NCI-H526 (cell line): ENCODE data around the gene ADARB2.

Experiments used
- DNase-seq, 2 experiments: peaks; one replicate each; lab custom pipeline; 2025; lab: John Stamatoyannopoulos, UW

Gene ADARB2

GRCh38 chr10:1315178-1315577 lies 422.1 kb downstream of the ADARB2 start:
- peak in 1 of 2 experiments; percentile 50 for DNase-seq

GRCh38 chr10:1311726-1312125 lies 425.6 kb downstream of the ADARB2 start:
- no peak for DNase-seq

GRCh38 chr10:1310271-1310789 lies 427.0 kb downstream of the ADARB2 start:
- DNase-seq = no peak

- DNase-seq = no peak
Measured at GRCh38 chr10:1309617-1310270, 427.6 kb downstream of the ADARB2 start.

GRCh38 chr10:1308962-1309616 lies 428.2 kb downstream of the ADARB2 start:
- DNase-seq = no peak

GRCh38 chr10:1308173-1308961 lies 429.0 kb downstream of the ADARB2 start:
- DNase-seq = no peak

- no peak for DNase-seq
Measured at GRCh38 chr10:1301143-1301542, 436.2 kb downstream of the ADARB2 start.

- no peak for DNase-seq
Measured at GRCh38 chr10:1300218-1300617, 437.1 kb downstream of the ADARB2 start.

GRCh38 chr10:1299041-1299726 lies 438.1 kb downstream of the ADARB2 start:
- DNase-seq = peak in 1 of 2 experiments; percentile 28

GRCh38 chr10:1297566-1298301 lies 439.6 kb downstream of the ADARB2 start:
- peak; percentile 15 to 54 for DNase-seq

- DNase-seq = no peak
Measured at GRCh38 chr10:1295756-1296480, 441.4 kb downstream of the ADARB2 start.

- no peak for DNase-seq
Measured at GRCh38 chr10:1294748-1295147, 442.6 kb downstream of the ADARB2 start.

- DNase-seq = peak in 1 of 2 experiments; percentile 24
Measured at GRCh38 chr10:1293636-1294435, 443.5 kb downstream of the ADARB2 start.

GRCh38 chr10:1293157-1293556 lies 444.2 kb downstream of the ADARB2 start:
- DNase-seq = no peak

GRCh38 chr10:1292611-1293031 lies 444.7 kb downstream of the ADARB2 start:
- no peak for DNase-seq

GRCh38 chr10:1291178-1292090 lies 445.9 kb downstream of the ADARB2 start:
- no peak for DNase-seq

GRCh38 chr10:1290071-1290471 lies 447.3 kb downstream of the ADARB2 start:
- DNase-seq = no peak

GRCh38 chr10:1289591-1289990 lies 447.7 kb downstream of the ADARB2 start:
- no peak for DNase-seq

GRCh38 chr10:1287971-1288401 lies 449.3 kb downstream of the ADARB2 start:
- DNase-seq = no peak
